ENCODE results near the gene LRRN2. TPM values are rescaled to one million over a fixed set of nuclear protein-coding genes. Genes with fewer than 3 reads are reported as not detected.

The LRRN2 gene
- total and polyA plus RNA-seq, 11 donors: 0.65 to 4.2 (median 1.5) TPM

DNA sequence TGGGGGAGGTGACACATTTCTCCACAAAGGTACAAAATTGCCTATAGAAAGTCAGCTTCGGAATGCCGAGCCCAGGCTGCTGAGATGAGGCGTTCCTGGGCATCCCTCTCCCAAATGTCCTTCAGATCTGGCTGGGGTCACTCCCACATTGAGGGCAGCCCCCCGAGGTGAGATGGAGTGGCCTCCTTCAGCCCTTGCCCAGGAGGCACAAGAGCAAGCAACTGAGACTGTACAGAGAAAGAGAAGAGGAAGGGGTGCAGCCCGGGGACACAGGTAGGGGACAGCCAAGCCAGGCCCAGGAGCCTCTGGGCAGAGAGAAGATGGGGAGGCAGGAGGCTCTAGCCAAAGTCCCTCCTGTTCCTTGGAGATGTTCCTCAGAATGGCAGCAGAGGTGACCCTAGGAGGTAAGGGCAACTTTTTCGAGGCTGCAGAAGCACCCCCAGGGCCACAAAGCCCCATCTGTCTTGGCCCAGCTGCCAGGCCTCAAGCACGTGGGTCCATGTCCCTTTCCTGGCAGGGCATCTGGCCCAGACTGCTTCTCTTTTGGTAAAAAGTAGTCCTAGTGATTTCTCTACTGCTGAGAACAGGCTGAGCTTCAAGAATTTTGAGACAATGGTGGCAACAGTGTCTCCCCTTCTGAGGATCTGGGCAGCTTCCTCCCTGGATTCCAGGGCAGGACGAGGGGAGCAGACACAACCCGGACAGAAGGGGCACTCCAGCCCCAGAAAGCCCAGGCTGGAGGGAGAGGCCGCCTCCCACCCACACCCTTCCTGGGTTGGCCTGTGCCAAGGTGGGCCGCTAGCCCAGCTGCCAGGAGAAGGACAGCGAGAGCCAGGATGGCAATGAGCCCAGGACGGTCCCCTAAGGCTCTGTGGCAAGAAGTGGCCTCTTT, 68.0 kb downstream of the LRRN2 start:
- Histone ChIP-seq H3K4me1 (no peaks in the 10 kb centered on the region), H3K36me3 (no peaks in the 10 kb centered on the region), H3K4me3 (no peak overlapping the region), H3K27ac (no peak overlapping the region), H3K9me3 (no peaks in the 10 kb centered on the region), H3K27me3 (peaks cover 0 to 9% (median 0%) of the 10 kb centered on the region in 9 donors)
- DNase-seq (no peak), ATAC-seq (peak in 1 of 4 donors; percentile 12)
- TF ChIP-seq POLR2A (IDR thresholded peaks at IDR 0.05): no peak
- TF ChIP-seq, protein P1, sequence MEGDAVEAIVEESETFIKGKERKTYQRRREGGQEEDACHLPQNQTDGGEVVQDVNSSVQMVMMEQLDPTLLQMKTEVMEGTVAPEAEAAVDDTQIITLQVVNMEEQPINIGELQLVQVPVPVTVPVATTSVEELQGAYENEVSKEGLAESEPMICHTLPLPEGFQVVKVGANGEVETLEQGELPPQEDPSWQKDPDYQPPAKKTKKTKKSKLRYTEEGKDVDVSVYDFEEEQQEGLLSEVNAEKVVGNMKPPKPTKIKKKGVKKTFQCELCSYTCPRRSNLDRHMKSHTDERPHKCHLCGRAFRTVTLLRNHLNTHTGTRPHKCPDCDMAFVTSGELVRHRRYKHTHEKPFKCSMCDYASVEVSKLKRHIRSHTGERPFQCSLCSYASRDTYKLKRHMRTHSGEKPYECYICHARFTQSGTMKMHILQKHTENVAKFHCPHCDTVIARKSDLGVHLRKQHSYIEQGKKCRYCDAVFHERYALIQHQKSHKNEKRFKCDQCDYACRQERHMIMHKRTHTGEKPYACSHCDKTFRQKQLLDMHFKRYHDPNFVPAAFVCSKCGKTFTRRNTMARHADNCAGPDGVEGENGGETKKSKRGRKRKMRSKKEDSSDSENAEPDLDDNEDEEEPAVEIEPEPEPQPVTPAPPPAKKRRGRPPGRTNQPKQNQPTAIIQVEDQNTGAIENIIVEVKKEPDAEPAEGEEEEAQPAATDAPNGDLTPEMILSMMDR (IDR thresholded peaks at IDR 0.05): no peak
- 79 to 83% (median 80%) methylated on average over 11 to 13 of the region's 13 CpGs for WGBS, 4 donors
- intact Hi-C loops (cut with DNase I): no loop called here

DNA sequence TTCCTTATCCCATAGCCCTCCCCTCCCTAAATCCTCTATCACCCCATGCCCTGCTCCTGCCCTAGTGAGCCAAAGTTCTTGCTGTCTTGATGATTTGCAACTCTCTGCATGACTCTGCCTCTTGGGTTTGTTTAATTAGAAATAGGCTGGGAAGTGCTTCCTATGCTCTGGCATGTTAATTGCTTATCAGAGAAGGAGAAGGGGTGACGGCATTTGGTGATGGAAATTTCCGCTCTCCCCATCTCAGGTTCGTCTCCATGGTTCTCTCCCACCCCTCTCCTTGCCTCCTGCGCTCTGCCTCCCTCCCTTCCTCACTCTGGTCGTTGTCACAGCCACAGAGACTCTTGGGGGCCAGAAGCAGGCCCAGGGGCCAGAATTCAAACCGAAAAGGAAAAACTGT, 68.9 kb downstream of the LRRN2 start:
- DNase-seq (no peak), ATAC-seq (no peak)
- WGBS, 4 donors: 84 to 86% (median 85%) methylated on average over 6 of the region's 6 CpGs
- Histone ChIP-seq H3K4me1 (no peaks in the 10 kb centered on the region), H3K4me3 (no peak overlapping the region), H3K27me3 (peaks cover 0 to 9% (median 0%) of the 10 kb centered on the region in 9 donors), H3K9me3 (no peaks in the 10 kb centered on the region), H3K36me3 (no peaks in the 10 kb centered on the region), H3K27ac (no peak overlapping the region)
- intact Hi-C loops (cut with DNase I): no loop called here
- TF ChIP-seq, protein P1 (IDR thresholded peaks at IDR 0.05): no peak
- no peak for TF ChIP-seq POLR2A (IDR thresholded peaks at IDR 0.05)

DNA sequence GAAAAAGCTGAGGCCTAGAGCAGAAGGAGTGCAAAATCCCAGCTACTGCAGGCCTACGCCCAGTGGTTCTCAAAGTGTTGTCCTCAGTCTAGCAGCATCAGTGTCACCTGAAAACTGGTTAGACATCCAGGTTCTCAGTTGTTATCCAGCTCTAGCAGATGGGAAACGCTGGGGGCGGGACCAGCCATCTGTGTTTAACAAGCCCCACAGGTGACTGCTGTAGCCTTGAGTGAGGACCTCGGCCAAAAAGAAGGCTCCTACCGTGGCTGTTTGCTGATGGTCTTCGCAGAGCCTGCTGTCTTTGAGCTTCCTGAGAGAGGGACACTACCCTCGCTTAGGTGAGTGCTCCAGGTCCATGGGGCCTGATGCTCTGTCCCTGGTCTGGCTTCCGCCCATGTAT, 69.7 kb downstream of the LRRN2 start:
- no peak overlapping the region for H3K27ac ChIP-seq
- H3K27me3 ChIP-seq: peaks cover 0 to 9% (median 0%) of the 10 kb centered on the region in 9 donors
- 84 to 97% (median 92%) methylated on average over 6 to 8 of the region's 8 CpGs for WGBS, 4 donors
- DNase-seq (no peak), ATAC-seq (no peak)
- H3K36me3 ChIP-seq: no peaks in the 10 kb centered on the region
- intact Hi-C loops (cut with DNase I): no loop called here
- no peaks in the 10 kb centered on the region for H3K9me3 ChIP-seq
- no peak overlapping the region for H3K4me3 ChIP-seq
- no peak for TF ChIP-seq POLR2A (IDR thresholded peaks at IDR 0.05)
- TF ChIP-seq, protein P1 (IDR thresholded peaks at IDR 0.05): no peak
- H3K4me1 ChIP-seq: no peaks in the 10 kb centered on the region

DNA sequence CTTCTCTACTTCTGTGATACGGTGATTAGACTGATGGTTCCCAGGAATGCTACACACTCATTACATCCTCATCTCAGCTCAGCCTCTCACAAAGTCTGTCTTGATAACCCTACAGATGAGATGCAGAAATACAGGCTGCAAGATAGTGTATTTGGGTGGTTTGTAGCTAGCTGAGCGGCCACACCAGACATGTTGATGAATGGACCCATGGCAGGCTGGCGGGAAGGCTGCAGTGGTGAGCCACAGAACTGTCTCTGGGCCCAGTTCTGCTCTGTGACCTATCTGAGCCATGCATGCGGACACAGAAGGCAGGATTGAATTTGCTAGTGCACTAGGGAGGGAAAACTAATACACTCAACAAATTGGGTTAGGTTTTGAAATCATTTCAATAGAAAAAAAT, 71.9 kb downstream of the LRRN2 start:
- no peaks in the 10 kb centered on the region for H3K4me1 ChIP-seq
- H3K9me3 ChIP-seq: no peaks in the 10 kb centered on the region
- DNase-seq: no peak

More for the DNA sequence above, 71.9 kb downstream of the LRRN2 start:
- no peak for TF ChIP-seq POLR2A (IDR thresholded peaks at IDR 0.05)
- TF ChIP-seq, protein P1 (IDR thresholded peaks at IDR 0.05): no peak
- no peak overlapping the region for H3K27ac ChIP-seq
- 82 to 94% (median 89%) methylated on average over 4 of the region's 4 CpGs for WGBS, 4 donors
- intact Hi-C loops (cut with DNase I): no loop called here
- no peak overlapping the region for H3K4me3 ChIP-seq
- H3K36me3 ChIP-seq: no peaks in the 10 kb centered on the region
- H3K27me3 ChIP-seq: peaks cover 0 to 11% (median 0%) of the 10 kb centered on the region in 9 donors
- ATAC-seq: no peak
